ENCODE results near the gene RNF181.

DNA sequence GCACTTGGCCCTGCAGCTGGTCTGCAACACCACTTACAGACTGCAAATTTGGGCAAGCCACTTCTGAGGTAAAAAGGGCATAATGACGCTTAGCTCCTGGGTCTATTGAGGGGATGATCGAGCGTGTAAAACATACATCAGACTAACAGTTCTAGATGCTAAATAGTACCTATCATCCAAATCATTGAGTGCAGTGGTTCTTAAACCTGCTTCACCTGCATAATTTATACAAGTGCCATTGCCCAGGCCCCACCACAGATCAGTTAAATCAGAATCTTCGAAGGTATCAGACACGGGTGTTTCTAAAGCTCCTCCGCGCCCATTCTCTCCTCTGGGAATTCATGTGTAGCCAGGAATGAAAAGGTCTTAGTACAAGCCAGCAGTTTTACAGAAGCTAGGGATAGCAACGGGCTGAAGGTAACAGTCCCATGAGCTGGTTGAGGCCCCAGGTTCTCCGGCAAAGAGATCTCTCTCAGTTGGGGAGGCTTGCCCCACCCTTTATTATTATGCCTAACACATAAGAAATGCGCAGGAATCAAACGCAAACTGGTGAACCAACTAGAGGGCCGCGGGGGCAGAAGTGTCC lies 737 bp upstream of the RNF181 start:
- TF ChIP-seq, protein P1, sequence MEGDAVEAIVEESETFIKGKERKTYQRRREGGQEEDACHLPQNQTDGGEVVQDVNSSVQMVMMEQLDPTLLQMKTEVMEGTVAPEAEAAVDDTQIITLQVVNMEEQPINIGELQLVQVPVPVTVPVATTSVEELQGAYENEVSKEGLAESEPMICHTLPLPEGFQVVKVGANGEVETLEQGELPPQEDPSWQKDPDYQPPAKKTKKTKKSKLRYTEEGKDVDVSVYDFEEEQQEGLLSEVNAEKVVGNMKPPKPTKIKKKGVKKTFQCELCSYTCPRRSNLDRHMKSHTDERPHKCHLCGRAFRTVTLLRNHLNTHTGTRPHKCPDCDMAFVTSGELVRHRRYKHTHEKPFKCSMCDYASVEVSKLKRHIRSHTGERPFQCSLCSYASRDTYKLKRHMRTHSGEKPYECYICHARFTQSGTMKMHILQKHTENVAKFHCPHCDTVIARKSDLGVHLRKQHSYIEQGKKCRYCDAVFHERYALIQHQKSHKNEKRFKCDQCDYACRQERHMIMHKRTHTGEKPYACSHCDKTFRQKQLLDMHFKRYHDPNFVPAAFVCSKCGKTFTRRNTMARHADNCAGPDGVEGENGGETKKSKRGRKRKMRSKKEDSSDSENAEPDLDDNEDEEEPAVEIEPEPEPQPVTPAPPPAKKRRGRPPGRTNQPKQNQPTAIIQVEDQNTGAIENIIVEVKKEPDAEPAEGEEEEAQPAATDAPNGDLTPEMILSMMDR (IDR thresholded peaks at IDR 0.05), result no peak
- TF ChIP-seq POLR2A (IDR thresholded peaks at IDR 0.05), result no peak
